H1 (cell line): ENCODE measurements around the gene DCP1A. TPM values are rescaled to one million over a fixed set of nuclear protein-coding genes. Genes with fewer than 3 reads are reported as not detected.

Experiments
- CTCF ChIA-PET: fragments of 300-600 bp; sonication (Branson Sonifier 250); formaldehyde crosslinking; loops from one replicate; lab custom pipeline; 2021; ENCODE audit not compliant: partially characterized antibody; lab: Charles Lee
- POLR2A ChIA-PET: fragments of 300-600 bp; sonication (Branson Sonifier 250); formaldehyde crosslinking; loops from one replicate; lab custom pipeline; 2021; ENCODE audit warnings: inconsistent platforms; ENCODE audit not compliant: partially characterized antibody; lab: Charles Lee
- DNase-seq, 2 experiments: peaks; one replicate each; pipeline versions ENCODE4 v3.0.0 to v3.0.0-alpha.2; 2010 to 2022; ENCODE audit warnings: low spot score in 2 of 2, low read depth in 1 of 2, mixed read lengths in 1 of 2
- FAIRE-seq: peaks from 2 replicates; lab custom pipeline; 2011; peaks lifted over from hg19 to GRCh38; lab: Jason Lieb, UNC
- H2AFZ ChIP-seq: 2 replicates; pipeline ENCODE4 v1.8.1; 2012; ENCODE audit warnings: low read length, inconsistent platforms
- H2AK5ac ChIP-seq: 2 replicates; pipeline ENCODE4 v1.6.1; 2013; ENCODE audit warnings: low read depth, low read length
- H2BK120ac ChIP-seq: replicated peaks from 2 replicates; pipeline ENCODE3; 2013; ENCODE audit warnings: low read depth, low read length, inconsistent platforms
- H2BK12ac ChIP-seq: 2 replicates; pipeline ENCODE4 v1.6.1; 2013; ENCODE audit warnings: low read depth, low read length
- H2BK15ac ChIP-seq: 2 replicates; pipeline ENCODE4 v1.6.1; 2013; ENCODE audit warnings: low read length
- H2BK20ac ChIP-seq: 2 replicates; pipeline ENCODE4 v1.6.1; 2013; ENCODE audit warnings: low read length
- H2BK5ac ChIP-seq: 2 replicates; pipeline ENCODE4 v1.6.1; 2013; ENCODE audit warnings: low read depth, low read length
- H3K14ac ChIP-seq: 2 replicates; pipeline ENCODE4 v1.6.1; 2013; ENCODE audit warnings: inconsistent platforms; ENCODE audit not compliant: insufficient read length
- H3K18ac ChIP-seq: 2 replicates; pipeline ENCODE4 v1.6.1; 2013; ENCODE audit warnings: low read length; ENCODE audit errors: extremely low read depth
- H3K23ac ChIP-seq: 2 replicates; pipeline ENCODE4 v1.6.1; 2013; ENCODE audit warnings: inconsistent platforms; ENCODE audit not compliant: insufficient read length
- H3K23me2 ChIP-seq: 2 replicates; pipeline ENCODE4 v1.6.1; 2013; ENCODE audit warnings: low read depth, low read length
- H3K27ac ChIP-seq: 2 replicates; pipeline ENCODE4 v1.6.1; 2011; ENCODE audit warnings: low read depth, low read length, inconsistent platforms
- H3K27me3 ChIP-seq, 4 experiments: replicated peaks in 1 of 4; 1 replicate in 1 of 4; 2 replicates in 3 of 4; pipeline versions ENCODE4 v1.6.1 to v1.8.1; 2011 to 2013; ENCODE audit warnings: low read length in 3 of 4, mild to moderate bottlenecking in 3 of 4, inconsistent platforms in 2 of 4, mixed read lengths in 2 of 4, moderate library complexity in 1 of 4; ENCODE audit not compliant: control insufficient read depth in 3 of 4, insufficient read depth in 3 of 4; ENCODE audit errors: extremely low read depth in 1 of 4
- H3K36me3 ChIP-seq, 4 experiments: 2 replicates each; pipeline versions ENCODE4 v1.6.1 to v1.8.1; 2011 to 2013; ENCODE audit warnings: mild to moderate bottlenecking in 4 of 4, low read length in 3 of 4, moderate library complexity in 2 of 4, control low read depth in 1 of 4, inconsistent platforms in 1 of 4; ENCODE audit not compliant: insufficient read depth in 4 of 4, control insufficient read depth in 2 of 4
- H3K4ac ChIP-seq: replicated peaks from 2 replicates; pipeline ENCODE3; 2013; ENCODE audit warnings: low read length, low read depth, mixed read lengths, inconsistent platforms; ENCODE audit not compliant: insufficient read length
- H3K4me1 ChIP-seq, 4 experiments: replicated peaks in 1 of 4; 1 replicate in 1 of 4; 2 replicates in 3 of 4; pipeline versions ENCODE4 v1.6.1 to v1.8.1; 2011 to 2013; ENCODE audit warnings: low read length in 3 of 4, inconsistent platforms in 2 of 4, mixed read lengths in 1 of 4; ENCODE audit not compliant: insufficient read depth in 4 of 4, control insufficient read depth in 3 of 4
- H3K4me2 ChIP-seq, 2 experiments: 2 replicates each; pipeline versions ENCODE4 v1.6.1 to v1.8.1; 2011 to 2013; ENCODE audit warnings: low read depth in 2 of 2, low read length in 2 of 2, control low read depth in 1 of 2, inconsistent platforms in 1 of 2, mild to moderate bottlenecking in 1 of 2; ENCODE audit not compliant: insufficient read depth in 1 of 2
- H3K4me3 ChIP-seq, 4 experiments: fragments of 200-600, 300-600 bp in 1 of 4; sonication (generic), shearing (Covaris generic), sonication (Bioruptor Twin) in 1 of 4; 2 replicates each; pipeline versions ENCODE4 v1.5.1 to v1.8.1; 2011 to 2016; ENCODE audit warnings: low read length in 4 of 4, low read depth in 3 of 4, control low read depth in 2 of 4, inconsistent platforms in 2 of 4, mild to moderate bottlenecking in 2 of 4, mixed read lengths in 1 of 4, moderate library complexity in 1 of 4; ENCODE audit not compliant: insufficient read depth in 2 of 4; ENCODE audit errors: extremely low read depth in 1 of 4
- H3K56ac ChIP-seq: replicated peaks from 2 replicates; pipeline ENCODE3; 2013; ENCODE audit warnings: low read depth, mild to moderate bottlenecking, mixed read lengths, low read length, inconsistent platforms; ENCODE audit not compliant: insufficient read length
- H3K79me1 ChIP-seq: 2 replicates; pipeline ENCODE4 v1.6.1; 2013; ENCODE audit warnings: low read depth, low read length, control low read depth
- H3K79me2 ChIP-seq, 2 experiments: 2 replicates each; pipeline versions ENCODE4 v1.6.1 to v1.8.1; 2012 to 2013; ENCODE audit warnings: low read length in 2 of 2, mild to moderate bottlenecking in 2 of 2, inconsistent platforms in 1 of 2; ENCODE audit not compliant: insufficient read depth in 2 of 2, control insufficient read depth in 1 of 2
- H3K9ac ChIP-seq, 4 experiments: replicated peaks in 1 of 4; 1 replicate in 1 of 4; 2 replicates in 3 of 4; pipeline versions ENCODE4 v1.6.1 to v1.8.1; 2011 to 2013; ENCODE audit warnings: low read depth in 3 of 4, low read length in 3 of 4, control low read depth in 2 of 4, mild to moderate bottlenecking in 2 of 4, moderate library complexity in 2 of 4, inconsistent platforms in 1 of 4; ENCODE audit errors: extremely low read depth in 1 of 4
- H3K9me3 ChIP-seq, 2 experiments: 2 replicates each; pipeline versions ENCODE4 v1.6.1 to v1.8.1; 2012 to 2013; ENCODE audit warnings: mild to moderate bottlenecking in 2 of 2, moderate library complexity in 2 of 2, control low read depth in 1 of 2, inconsistent platforms in 1 of 2, low read depth in 1 of 2, low read length in 1 of 2, mixed read lengths in 1 of 2; ENCODE audit not compliant: insufficient read depth in 2 of 2
- H4K20me1 ChIP-seq, 2 experiments: replicated peaks in 1 of 2; 2 replicates each; pipeline versions ENCODE3 to v1.8.1; 2011 to 2013; ENCODE audit warnings: inconsistent platforms in 2 of 2, low read length in 2 of 2, mild to moderate bottlenecking in 1 of 2; ENCODE audit not compliant: insufficient read depth in 2 of 2, control insufficient read depth in 1 of 2
- H4K5ac ChIP-seq: 2 replicates; pipeline ENCODE4 v1.6.1; 2013; ENCODE audit warnings: low read length, low read depth, mixed read lengths, inconsistent platforms; ENCODE audit not compliant: insufficient read length
- H4K8ac ChIP-seq: 2 replicates; pipeline ENCODE4 v1.8.0; 2013; ENCODE audit warnings: mild to moderate bottlenecking, moderate library complexity, low read length, inconsistent platforms; ENCODE audit not compliant: insufficient read depth; ENCODE audit errors: extremely low read depth
- H4K91ac ChIP-seq: replicated peaks from 2 replicates; pipeline ENCODE3; 2013; ENCODE audit warnings: low read length, mixed read lengths, inconsistent platforms; ENCODE audit not compliant: insufficient read length
- KDM1A ChIP-seq: fragments of 200-600, 300-600 bp; sonication (generic); IDR thresholded peaks from 2 replicates; pipeline ENCODE4 v1.7.1; 2016; ENCODE audit warnings: mild to moderate bottlenecking, low read length, borderline replicate concordance
- NRF1 ChIP-seq: IDR thresholded peaks from 2 replicates; pipeline ENCODE4 v1.6.1; 2011; ENCODE audit warnings: mild to moderate bottlenecking, low read depth, low read length, improper control_type of control experiment
- TCF12 ChIP-seq: IDR thresholded peaks from 2 replicates; pipeline ENCODE4 v1.6.1; 2011; ENCODE audit warnings: low read depth, mild to moderate bottlenecking, low read length
- WGBS, 2 experiments: shearing (Covaris generic) in 1 of 2; methylation state at CpG; one replicate each; pipeline versions ENCODE4 v1.1.6 to v1.1.7; 2013 to 2015; ENCODE audit warnings: low lambda C conversion rate in 2 of 2, mixed read lengths in 2 of 2, inconsistent platforms in 1 of 2, low coverage in 1 of 2, missing lambda C conversion rate in 1 of 2; ENCODE audit not compliant: insufficient replicate concordance in 2 of 2, insufficient coverage in 1 of 2, insufficient read length in 1 of 2; ENCODE audit errors: extremely low coverage in 1 of 2, missing lambda C conversion rate in 1 of 2; 5-methylcytosine and 5-hydroxymethylcytosine counted together
- polyA plus RNA-seq, 7 experiments: library from polyadenylated mRNA; depleted of rRNA in 3 of 7; stranded (reverse) in 5 of 7; unstranded in 2 of 7; fragments of >200 nt in 5 of 7; fragments of 200-250 nt in 2 of 7; gene quantifications; 1 replicate in 5 of 7; 2 replicates in 1 of 7; 4 replicates in 1 of 7; pipeline versions ENCODE4 v1.2.1 to v1.2.3, GENCODE V29; 2011 to 2013; ENCODE audit warnings: missing spikeins in 2 of 7, mixed read lengths in 2 of 7
- total RNA-seq: library from RNA; stranded (reverse); fragmentation: NEBNext Ultra II Directional; extraction: Animal tissue kit (Norgen Biotek cat#: 25700); gene quantifications from 2 replicates; pipeline ENCODE4 v1.2.1, GENCODE V29; 2021
- TF ChIP-seq, protein P1 (sequence below): IDR thresholded peaks from 2 replicates; pipeline ENCODE4 v1.6.1; 2012; ENCODE audit warnings: inconsistent platforms

The DCP1A gene
- total and polyA plus RNA-seq, 2 of the 8 experiments (the other 6 are each of a cell fraction or from before 2014, with no cell fraction given), result 13.2 to 15.9 TPM

DNA sequence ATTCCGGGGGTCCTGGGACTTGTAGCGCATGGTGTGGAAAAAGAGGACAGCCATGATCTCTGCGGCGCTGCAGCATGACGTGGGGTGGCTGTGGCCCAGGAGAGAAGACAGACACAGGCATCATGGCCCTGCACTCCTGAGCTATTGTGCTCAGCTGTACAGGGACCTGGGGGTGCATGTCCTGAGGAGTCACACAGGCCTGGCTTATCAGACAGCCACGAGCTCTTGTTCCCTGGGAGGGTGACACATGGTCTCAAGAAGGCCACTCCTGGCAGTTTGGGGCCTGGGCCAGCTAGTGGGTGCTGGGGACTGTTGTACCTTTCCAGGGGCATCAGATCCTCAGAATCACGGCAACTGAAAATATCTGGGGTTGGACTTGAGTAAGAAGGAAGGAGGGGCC is 105.2 kb downstream of the DCP1A start:
- Histone ChIP-seq H3K14ac (no peak overlapping the region), H2BK5ac (peak overlapping the region; percentile 36; the same call in 1 of the 2 replicates), H3K9me3 (no peaks in the 10 kb centered on the region), H2AK5ac (no peak overlapping the region), H3K23me2 (no peaks in the 10 kb centered on the region), H3K4me3 (no peak overlapping the region), H3K9ac (no peak overlapping the region), H3K23ac (no peak overlapping the region), H4K20me1 (peaks cover 32 to 62% of the 10 kb centered on the region in 2 experiments), H2BK15ac (no peak overlapping the region), H3K4me2 (no peak overlapping the region), H3K36me3 (peaks cover 32 to 48% (median 46%) of the 10 kb centered on the region in 4 experiments), H3K27me3 (no peaks in the 10 kb centered on the region), H4K8ac (no peak overlapping the region), H4K91ac (no peak overlapping the region), H3K27ac (no peak overlapping the region), H3K4ac (no peak overlapping the region), H2BK20ac (no peak overlapping the region), H3K79me2 (peaks cover 21 to 89% of the 10 kb centered on the region in 2 experiments; a peak in 3 of 4 replicates), H3K4me1 (peaks cover 4 to 21% (median 14%) of the 10 kb centered on the region in 4 experiments), H4K5ac (no peak overlapping the region), H3K56ac (no peak overlapping the region), H2AFZ (no peak overlapping the region), H2BK120ac (no peak overlapping the region), H2BK12ac (no peak overlapping the region), H3K18ac (no peak overlapping the region), H3K79me1 (peaks cover 24% of the 10 kb centered on the region)
- DNase-seq (no peak), FAIRE-seq (no peak)
- TF ChIP-seq NRF1 (no peak), TCF12 (no peak), KDM1A (no peak)
- TF ChIP-seq, protein P1, sequence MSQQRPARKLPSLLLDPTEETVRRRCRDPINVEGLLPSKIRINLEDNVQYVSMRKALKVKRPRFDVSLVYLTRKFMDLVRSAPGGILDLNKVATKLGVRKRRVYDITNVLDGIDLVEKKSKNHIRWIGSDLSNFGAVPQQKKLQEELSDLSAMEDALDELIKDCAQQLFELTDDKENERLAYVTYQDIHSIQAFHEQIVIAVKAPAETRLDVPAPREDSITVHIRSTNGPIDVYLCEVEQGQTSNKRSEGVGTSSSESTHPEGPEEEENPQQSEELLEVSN, result no peak
- ChIA-PET POLR2A (interaction anchor here (1.1 to 28.5 kb wide), 4 partner anchors 8 to 232 kb away, joined by 3 to 449 read pairs (median 226); partner anchors contain the start of gene TKT), CTCF (interaction anchor here (1.3 to 3.6 kb wide), 4 partner anchors 12 to 46 kb away, joined by 3 to 13 read pairs (median 8); no protein-coding TSS in a partner anchor)
- WGBS, 2 experiments, result 94% methylated on average over 7 of the region's 7 CpGs; no CpG with 5 or more reads in 1 of the 2 experiments
